ENCODE results near the gene SIK3.

GRCh38 chr11:117070016-117070415 lies 28.2 kb downstream of the SIK3 start:
- TF ChIP-seq POLR2AphosphoS5 (IDR thresholded peaks at IDR 0.05; ENCODE audit: borderline replicate concordance, low read depth, low read length) (no peak), FOXP2 (optimal IDR thresholded peaks at IDR 0.05; ENCODE audit: control extremely low read depth, extremely low read length, insufficient read depth) (no peak), EZH2 (IDR thresholded peaks at IDR 0.05) (no peak)

Measured in SK-N-MC (cell line).